GM12878 (cell line): ENCODE measurements around the gene UMAD1. TPM values are rescaled to one million over a fixed set of nuclear protein-coding genes. Genes with fewer than 3 reads are reported as not detected.

ENCODE experiments used
- BCLAF1 ChIP-seq: fragments of 450-650 bp; IDR thresholded peaks from 2 replicates; pipeline ENCODE4 v1.6.1; 2017; ENCODE audit warnings: antibody characterized with exemption, mild to moderate bottlenecking, moderate library complexity
- CBX3 ChIP-seq: fragments of 200-600 bp; sonication (generic); IDR thresholded peaks from 2 replicates; pipeline ENCODE4 v1.6.1; 2016; ENCODE audit warnings: low read depth, borderline replicate concordance
- EP300 ChIP-seq, 2 experiments: fragments of 150-350 bp in 1 of 2; IDR thresholded peaks; 2 replicates each; pipeline ENCODE4 v1.6.1; 2011 to 2012; ENCODE audit warnings: low read depth in 2 of 2, low read length in 2 of 2, borderline replicate concordance in 1 of 2, improper control_type of control experiment in 1 of 2, inconsistent platforms in 1 of 2; ENCODE audit not compliant: control insufficient read depth in 1 of 2
- FOXM1 ChIP-seq: IDR thresholded peaks from 2 replicates; pipeline ENCODE4 v1.6.1; 2012; ENCODE audit warnings: low read depth, mild to moderate bottlenecking, inconsistent platforms, low read length, moderate library complexity
- MTA3 ChIP-seq: IDR thresholded peaks from 2 replicates; pipeline ENCODE4 v1.6.1; 2012; ENCODE audit warnings: low read length, inconsistent platforms, borderline replicate concordance
- NFYA ChIP-seq: IDR thresholded peaks from 2 replicates; pipeline ENCODE4 v1.6.1; 2011; ENCODE audit warnings: low read depth, mild to moderate bottlenecking, low read length, improper control_type of control experiment, borderline replicate concordance
- NFYB ChIP-seq: IDR thresholded peaks from 2 replicates; pipeline ENCODE4 v1.6.1; 2011; ENCODE audit warnings: low read depth, mild to moderate bottlenecking, low read length, improper control_type of control experiment, moderate library complexity; ENCODE audit not compliant: insufficient read depth
- RB1 ChIP-seq: fragments of 450-650 bp; formaldehyde crosslinking; IDR thresholded peaks from 2 replicates; pipeline ENCODE4 v1.6.1; 2017; ENCODE audit warnings: mild to moderate bottlenecking, borderline replicate concordance
- RELB ChIP-seq: fragments of 450-650 bp; IDR thresholded peaks from 2 replicates; pipeline ENCODE4 v1.6.1; 2017; ENCODE audit warnings: low read depth, mild to moderate bottlenecking, moderate library complexity
- STAT3 ChIP-seq: IDR thresholded peaks from 2 replicates; pipeline ENCODE4 v1.6.1; 2011; ENCODE audit warnings: low read depth, low read length, improper control_type of control experiment
- TARDBP ChIP-seq: IDR thresholded peaks from 2 replicates; pipeline ENCODE4 v1.6.1; 2016; ENCODE audit warnings: borderline replicate concordance
- TCF3 ChIP-seq: IDR thresholded peaks from 2 replicates; pipeline ENCODE4 v1.6.1; 2012; ENCODE audit warnings: low read depth, mild to moderate bottlenecking, low read length, borderline replicate concordance; ENCODE audit not compliant: insufficient read depth
- ZNF384 ChIP-seq: IDR thresholded peaks from 2 replicates; pipeline ENCODE4 v1.6.1; 2012; ENCODE audit warnings: low read depth, mild to moderate bottlenecking, low read length, improper control_type of control experiment, borderline replicate concordance
- polyA plus RNA-seq, 11 experiments: library from polyadenylated mRNA; depleted of rRNA in 4 of 11; unstranded in 6 of 11; stranded (reverse) in 5 of 11; fragments of >200 nt; fragmentation: Nextera tagmentation in 4 of 11; fragmentation: Illumina TruSeq in 1 of 11; extraction: Ambion mirVana in 4 of 11; extraction: Trizol in 1 of 11; gene quantifications; 1 replicate in 1 of 11; 2 replicates in 10 of 11; pipeline versions ENCODE4 v1.2.1 to v1.2.3, GENCODE V29; 2011 to 2016; ENCODE audit warnings: inconsistent platforms in 2 of 11, missing spikeins in 2 of 11, low read depth in 1 of 11
- total RNA-seq, 4 experiments: library from RNA; depleted of rRNA in 3 of 4; stranded (reverse); fragments of >200 nt in 3 of 4; fragmentation: Illumina TruSeq in 1 of 4; extraction: Trizol in 1 of 4; gene quantifications; 2 replicates each; pipeline versions ENCODE4 v1.2.1 to v1.2.3, GENCODE V29; 2013 to 2021
- TF ChIP-seq, protein P1 (sequence below): fragments of 450-650 bp; formaldehyde crosslinking; IDR thresholded peaks from 2 replicates; pipeline ENCODE4 v1.4.0; 2020; ENCODE audit warnings: mild to moderate bottlenecking, moderate library complexity
- TF ChIP-seq, protein P2 (sequence below), 3 experiments: IDR thresholded peaks in 2 of 3; conservative IDR thresholded peaks in 1 of 3; 2 replicates each; pipeline ENCODE4 v1.5.1; 2011; ENCODE audit warnings: low read depth in 3 of 3, low read length in 3 of 3, mild to moderate bottlenecking in 3 of 3, control low read depth in 2 of 3, moderate library complexity in 2 of 3, inconsistent platforms in 1 of 3, mixed read lengths in 1 of 3; ENCODE audit not compliant: control insufficient read depth in 2 of 3, insufficient read depth in 1 of 3; ENCODE audit errors: extremely low read depth in 1 of 3
- TF ChIP-seq, protein P3 (sequence below): IDR thresholded peaks from 2 replicates; pipeline ENCODE4 v1.6.1; 2011; ENCODE audit warnings: mild to moderate bottlenecking, low read depth, low read length, moderate library complexity; ENCODE audit not compliant: insufficient replicate concordance

The UMAD1 gene
- total and polyA plus RNA-seq, 10 of the 15 experiments (the other 5 are each of a cell fraction or from before 2014, with no cell fraction given), result 6.0 to 28.6 (median 9.3) TPM

DNA sequence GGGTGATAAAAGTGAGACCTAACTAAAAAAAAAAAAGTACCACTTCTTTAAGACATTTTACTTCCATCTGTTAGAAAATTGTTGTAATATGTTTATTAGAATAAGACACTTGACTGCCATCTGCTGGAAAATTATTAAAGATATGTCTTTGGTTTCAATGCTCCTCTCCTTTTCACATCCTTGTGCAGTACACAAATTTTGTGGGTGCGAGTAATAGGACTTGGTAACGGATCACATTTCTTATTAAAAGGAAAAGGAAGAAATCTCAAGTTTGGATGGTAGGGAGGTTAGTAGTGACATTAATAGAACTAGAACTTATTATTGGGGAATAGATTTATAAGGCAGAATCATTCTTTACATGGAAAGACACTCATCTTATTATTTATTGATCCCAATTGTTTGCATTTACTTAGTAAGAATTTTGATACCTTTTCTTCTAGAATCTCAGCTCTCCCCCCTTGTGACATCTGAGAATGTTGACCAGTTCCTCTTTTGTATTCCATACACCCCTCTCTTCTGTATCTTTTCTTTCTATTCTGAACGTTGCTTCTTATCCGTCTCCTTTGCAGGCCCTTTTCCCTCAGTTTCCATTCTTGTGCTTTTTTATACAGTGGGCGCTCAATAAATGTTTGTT lies 120.9 kb downstream of the UMAD1 start (continued):
- TF ChIP-seq, protein P1, sequence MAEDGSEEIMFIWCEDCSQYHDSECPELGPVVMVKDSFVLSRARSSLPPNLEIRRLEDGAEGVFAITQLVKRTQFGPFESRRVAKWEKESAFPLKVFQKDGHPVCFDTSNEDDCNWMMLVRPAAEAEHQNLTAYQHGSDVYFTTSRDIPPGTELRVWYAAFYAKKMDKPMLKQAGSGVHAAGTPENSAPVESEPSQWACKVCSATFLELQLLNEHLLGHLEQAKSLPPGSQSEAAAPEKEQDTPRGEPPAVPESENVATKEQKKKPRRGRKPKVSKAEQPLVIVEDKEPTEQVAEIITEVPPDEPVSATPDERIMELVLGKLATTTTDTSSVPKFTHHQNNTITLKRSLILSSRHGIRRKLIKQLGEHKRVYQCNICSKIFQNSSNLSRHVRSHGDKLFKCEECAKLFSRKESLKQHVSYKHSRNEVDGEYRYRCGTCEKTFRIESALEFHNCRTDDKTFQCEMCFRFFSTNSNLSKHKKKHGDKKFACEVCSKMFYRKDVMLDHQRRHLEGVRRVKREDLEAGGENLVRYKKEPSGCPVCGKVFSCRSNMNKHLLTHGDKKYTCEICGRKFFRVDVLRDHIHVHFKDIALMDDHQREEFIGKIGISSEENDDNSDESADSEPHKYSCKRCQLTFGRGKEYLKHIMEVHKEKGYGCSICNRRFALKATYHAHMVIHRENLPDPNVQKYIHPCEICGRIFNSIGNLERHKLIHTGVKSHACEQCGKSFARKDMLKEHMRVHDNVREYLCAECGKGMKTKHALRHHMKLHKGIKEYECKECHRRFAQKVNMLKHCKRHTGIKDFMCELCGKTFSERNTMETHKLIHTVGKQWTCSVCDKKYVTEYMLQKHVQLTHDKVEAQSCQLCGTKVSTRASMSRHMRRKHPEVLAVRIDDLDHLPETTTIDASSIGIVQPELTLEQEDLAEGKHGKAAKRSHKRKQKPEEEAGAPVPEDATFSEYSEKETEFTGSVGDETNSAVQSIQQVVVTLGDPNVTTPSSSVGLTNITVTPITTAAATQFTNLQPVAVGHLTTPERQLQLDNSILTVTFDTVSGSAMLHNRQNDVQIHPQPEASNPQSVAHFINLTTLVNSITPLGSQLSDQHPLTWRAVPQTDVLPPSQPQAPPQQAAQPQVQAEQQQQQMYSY, result no peak
- TF ChIP-seq RB1 (no peak), CBX3 (no peak), MTA3 (no peak), STAT3 (no peak), EP300 (IDR thresholded peaks at IDR 0.05; ENCODE audit: borderline replicate concordance in 1 of 2, control insufficient read depth in 1 of 2, low read depth in 2 of 2, low read length in 2 of 2) (no peak), BCLAF1 (no peak), RELB (peak; percentile 37; the same call in 1 of the 2 replicates), ZNF384 (peak; percentile 83), FOXM1 (0 out of 2 replicates have a peak, but pooled peaks have one; percentile 17), NFYA (no peak), TCF3 (no peak), NFYB (no peak), TARDBP (no peak)
- TF ChIP-seq, protein P2, sequence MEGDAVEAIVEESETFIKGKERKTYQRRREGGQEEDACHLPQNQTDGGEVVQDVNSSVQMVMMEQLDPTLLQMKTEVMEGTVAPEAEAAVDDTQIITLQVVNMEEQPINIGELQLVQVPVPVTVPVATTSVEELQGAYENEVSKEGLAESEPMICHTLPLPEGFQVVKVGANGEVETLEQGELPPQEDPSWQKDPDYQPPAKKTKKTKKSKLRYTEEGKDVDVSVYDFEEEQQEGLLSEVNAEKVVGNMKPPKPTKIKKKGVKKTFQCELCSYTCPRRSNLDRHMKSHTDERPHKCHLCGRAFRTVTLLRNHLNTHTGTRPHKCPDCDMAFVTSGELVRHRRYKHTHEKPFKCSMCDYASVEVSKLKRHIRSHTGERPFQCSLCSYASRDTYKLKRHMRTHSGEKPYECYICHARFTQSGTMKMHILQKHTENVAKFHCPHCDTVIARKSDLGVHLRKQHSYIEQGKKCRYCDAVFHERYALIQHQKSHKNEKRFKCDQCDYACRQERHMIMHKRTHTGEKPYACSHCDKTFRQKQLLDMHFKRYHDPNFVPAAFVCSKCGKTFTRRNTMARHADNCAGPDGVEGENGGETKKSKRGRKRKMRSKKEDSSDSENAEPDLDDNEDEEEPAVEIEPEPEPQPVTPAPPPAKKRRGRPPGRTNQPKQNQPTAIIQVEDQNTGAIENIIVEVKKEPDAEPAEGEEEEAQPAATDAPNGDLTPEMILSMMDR (IDR thresholded peaks at IDR 0.05 in 2 of 3, conservative IDR thresholded peaks at IDR 0.05 in 1 of 3; ENCODE audit: control insufficient read depth in 2 of 3, extremely low read depth in 1 of 3, insufficient read depth in 1 of 3, low read depth in 3 of 3, low read length in 3 of 3), result peak in 2 of 3 experiments; percentile 32 to 50; a peak in 4 of 6 replicates
- TF ChIP-seq, protein P3, sequence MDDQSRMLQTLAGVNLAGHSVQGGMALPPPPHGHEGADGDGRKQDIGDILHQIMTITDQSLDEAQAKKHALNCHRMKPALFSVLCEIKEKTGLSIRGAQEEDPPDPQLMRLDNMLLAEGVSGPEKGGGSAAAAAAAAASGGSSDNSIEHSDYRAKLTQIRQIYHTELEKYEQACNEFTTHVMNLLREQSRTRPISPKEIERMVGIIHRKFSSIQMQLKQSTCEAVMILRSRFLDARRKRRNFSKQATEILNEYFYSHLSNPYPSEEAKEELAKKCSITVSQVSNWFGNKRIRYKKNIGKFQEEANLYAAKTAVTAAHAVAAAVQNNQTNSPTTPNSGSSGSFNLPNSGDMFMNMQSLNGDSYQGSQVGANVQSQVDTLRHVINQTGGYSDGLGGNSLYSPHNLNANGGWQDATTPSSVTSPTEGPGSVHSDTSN, result no peak
